ENCODE measurements around the gene ZFP90. TPM values are rescaled to one million over a fixed set of nuclear protein-coding genes. Genes with fewer than 3 reads are reported as not detected.

ZFP90 gene
- total RNA-seq, 1 donor from 2014 or later: 19.3 TPM

- H3K4me3 ChIP-seq (ENCODE audit: low read length in 3 of 3): peak overlapping the region; percentile 2 to 24 (median 17)
- H3K9me3 ChIP-seq (ENCODE audit: control insufficient read depth in 3 of 3, low read length in 3 of 3): peaks cover 51 to 73% (median 54%) of the 10 kb centered on the region in 3 donors
- no peak overlapping the region for H3K9ac ChIP-seq (ENCODE audit: low read depth in 1 of 3, low read length in 3 of 3)
- no peak overlapping the region for H3K27ac ChIP-seq (ENCODE audit: low read depth, low read length)
- H3K4me1 ChIP-seq (ENCODE audit: control insufficient read depth in 3 of 3, insufficient read depth in 3 of 3, low read length in 3 of 3): no peaks in the 10 kb centered on the region
- H3K27me3 ChIP-seq (ENCODE audit: control insufficient read depth in 3 of 3, insufficient read depth in 3 of 3, low read length in 3 of 3): no peaks in the 10 kb centered on the region
- peaks cover 36 to 45% (median 43%) of the 10 kb centered on the region in 3 donors for H3K36me3 ChIP-seq (ENCODE audit: control insufficient read depth in 3 of 3, insufficient read depth in 3 of 3, low read length in 3 of 3)
These were observed 25.4 kb downstream of the ZFP90 start for GRCh38 chr16:68564382-68564985.

GRCh38 chr16:68574479-68574878 lies 35.4 kb downstream of the ZFP90 start:
- H3K4me1 ChIP-seq (ENCODE audit: control insufficient read depth in 3 of 3, insufficient read depth in 3 of 3, low read length in 3 of 3): no peaks in the 10 kb centered on the region
- no peak overlapping the region for H3K27ac ChIP-seq (ENCODE audit: low read depth, low read length)
- peaks cover 4 to 23% (median 21%) of the 10 kb centered on the region in 3 donors for H3K36me3 ChIP-seq (ENCODE audit: control insufficient read depth in 3 of 3, insufficient read depth in 3 of 3, low read length in 3 of 3)
- no peak overlapping the region for H3K9ac ChIP-seq (ENCODE audit: low read depth in 1 of 3, low read length in 3 of 3)
- H3K4me3 ChIP-seq (ENCODE audit: low read length in 3 of 3): no peak overlapping the region
- H3K27me3 ChIP-seq (ENCODE audit: control insufficient read depth in 3 of 3, insufficient read depth in 3 of 3, low read length in 3 of 3): no peaks in the 10 kb centered on the region
- peaks cover 30 to 45% (median 45%) of the 10 kb centered on the region in 3 donors for H3K9me3 ChIP-seq (ENCODE audit: control insufficient read depth in 3 of 3, low read length in 3 of 3)

- Histone ChIP-seq H3K9ac (ENCODE audit: low read depth in 1 of 3, low read length in 3 of 3) (no peak overlapping the region), H3K27ac (ENCODE audit: low read depth, low read length) (no peak overlapping the region), H3K9me3 (ENCODE audit: control insufficient read depth in 3 of 3, low read length in 3 of 3) (peaks cover 28 to 42% (median 42%) of the 10 kb centered on the region in 3 donors), H3K4me1 (ENCODE audit: control insufficient read depth in 3 of 3, insufficient read depth in 3 of 3, low read length in 3 of 3) (no peaks in the 10 kb centered on the region), H3K36me3 (ENCODE audit: control insufficient read depth in 3 of 3, insufficient read depth in 3 of 3, low read length in 3 of 3) (peaks cover 4 to 23% (median 21%) of the 10 kb centered on the region in 3 donors), H3K4me3 (ENCODE audit: low read length in 3 of 3) (no peak overlapping the region), H3K27me3 (ENCODE audit: control insufficient read depth in 3 of 3, insufficient read depth in 3 of 3, low read length in 3 of 3) (no peaks in the 10 kb centered on the region)
These were observed 36.0 kb downstream of the ZFP90 start for GRCh38 chr16:68575082-68575481.

- Histone ChIP-seq H3K4me1 (ENCODE audit: control insufficient read depth in 3 of 3, insufficient read depth in 3 of 3, low read length in 3 of 3) (no peaks in the 10 kb centered on the region), H3K9me3 (ENCODE audit: control insufficient read depth in 3 of 3, low read length in 3 of 3) (peaks cover 22 to 29% (median 28%) of the 10 kb centered on the region in 3 donors)
These were observed 38.3 kb downstream of the ZFP90 start for GRCh38 chr16:68577352-68577853.

GRCh38 chr16:68590201-68590994 lies 51.3 kb downstream of the ZFP90 start:
- no peaks in the 10 kb centered on the region for H3K4me1 ChIP-seq (ENCODE audit: control insufficient read depth in 3 of 3, insufficient read depth in 3 of 3, low read length in 3 of 3)
- no peak overlapping the region for H3K4me3 ChIP-seq (ENCODE audit: low read length in 3 of 3)
- H3K27ac ChIP-seq (ENCODE audit: low read depth, low read length): no peak overlapping the region
- no peak overlapping the region for H3K9ac ChIP-seq (ENCODE audit: low read depth in 1 of 3, low read length in 3 of 3)
- H3K9me3 ChIP-seq (ENCODE audit: control insufficient read depth in 3 of 3, low read length in 3 of 3): no peaks in the 10 kb centered on the region
- H3K36me3 ChIP-seq (ENCODE audit: control insufficient read depth in 3 of 3, insufficient read depth in 3 of 3, low read length in 3 of 3): no peaks in the 10 kb centered on the region
- H3K27me3 ChIP-seq (ENCODE audit: control insufficient read depth in 3 of 3, insufficient read depth in 3 of 3, low read length in 3 of 3): no peaks in the 10 kb centered on the region

More at GRCh38 chr16:68577352-68577853, 38.3 kb downstream of the ZFP90 start:
- no peak overlapping the region for H3K9ac ChIP-seq (ENCODE audit: low read depth in 1 of 3, low read length in 3 of 3)
- no peak overlapping the region for H3K4me3 ChIP-seq (ENCODE audit: low read length in 3 of 3)
- no peaks in the 10 kb centered on the region for H3K27me3 ChIP-seq (ENCODE audit: control insufficient read depth in 3 of 3, insufficient read depth in 3 of 3, low read length in 3 of 3)
- peaks cover 4 to 24% (median 23%) of the 10 kb centered on the region in 3 donors for H3K36me3 ChIP-seq (ENCODE audit: control insufficient read depth in 3 of 3, insufficient read depth in 3 of 3, low read length in 3 of 3)
- H3K27ac ChIP-seq (ENCODE audit: low read depth, low read length): no peak overlapping the region

- Histone ChIP-seq H3K4me1 (ENCODE audit: control insufficient read depth in 3 of 3, insufficient read depth in 3 of 3, low read length in 3 of 3) (no peaks in the 10 kb centered on the region), H3K27ac (ENCODE audit: low read depth, low read length) (no peak overlapping the region), H3K9ac (ENCODE audit: low read depth in 1 of 3, low read length in 3 of 3) (no peak overlapping the region), H3K27me3 (ENCODE audit: control insufficient read depth in 3 of 3, insufficient read depth in 3 of 3, low read length in 3 of 3) (no peaks in the 10 kb centered on the region), H3K36me3 (ENCODE audit: control insufficient read depth in 3 of 3, insufficient read depth in 3 of 3, low read length in 3 of 3) (no peaks in the 10 kb centered on the region), H3K9me3 (ENCODE audit: control insufficient read depth in 3 of 3, low read length in 3 of 3) (no peaks in the 10 kb centered on the region), H3K4me3 (ENCODE audit: low read length in 3 of 3) (no peak overlapping the region)
These were observed 53.6 kb downstream of the ZFP90 start for GRCh38 chr16:68592466-68593337.

GRCh38 chr16:68596266-68596665 lies 57.2 kb downstream of the ZFP90 start:
- Histone ChIP-seq H3K9ac (ENCODE audit: low read depth in 1 of 3, low read length in 3 of 3) (no peak overlapping the region), H3K36me3 (ENCODE audit: control insufficient read depth in 3 of 3, insufficient read depth in 3 of 3, low read length in 3 of 3) (no peaks in the 10 kb centered on the region), H3K27ac (ENCODE audit: low read depth, low read length) (no peak overlapping the region), H3K27me3 (ENCODE audit: control insufficient read depth in 3 of 3, insufficient read depth in 3 of 3, low read length in 3 of 3) (no peaks in the 10 kb centered on the region), H3K4me1 (ENCODE audit: control insufficient read depth in 3 of 3, insufficient read depth in 3 of 3, low read length in 3 of 3) (no peaks in the 10 kb centered on the region), H3K4me3 (ENCODE audit: low read length in 3 of 3) (no peak overlapping the region), H3K9me3 (ENCODE audit: control insufficient read depth in 3 of 3, low read length in 3 of 3) (no peaks in the 10 kb centered on the region)

GRCh38 chr16:68599586-68599985 lies 60.5 kb downstream of the ZFP90 start:
- no peaks in the 10 kb centered on the region for H3K9me3 ChIP-seq (ENCODE audit: control insufficient read depth in 3 of 3, low read length in 3 of 3)
- H3K27ac ChIP-seq (ENCODE audit: low read depth, low read length): no peak overlapping the region
- H3K9ac ChIP-seq (ENCODE audit: low read depth in 1 of 3, low read length in 3 of 3): no peak overlapping the region
- no peaks in the 10 kb centered on the region for H3K27me3 ChIP-seq (ENCODE audit: control insufficient read depth in 3 of 3, insufficient read depth in 3 of 3, low read length in 3 of 3)
- H3K4me3 ChIP-seq (ENCODE audit: low read length in 3 of 3): no peak overlapping the region
- no peaks in the 10 kb centered on the region for H3K36me3 ChIP-seq (ENCODE audit: control insufficient read depth in 3 of 3, insufficient read depth in 3 of 3, low read length in 3 of 3)
- H3K4me1 ChIP-seq (ENCODE audit: control insufficient read depth in 3 of 3, insufficient read depth in 3 of 3, low read length in 3 of 3): no peaks in the 10 kb centered on the region

GRCh38 chr16:68605746-68606145 lies 66.7 kb downstream of the ZFP90 start:
- Histone ChIP-seq H3K27me3 (ENCODE audit: control insufficient read depth in 3 of 3, insufficient read depth in 3 of 3, low read length in 3 of 3) (no peaks in the 10 kb centered on the region), H3K9me3 (ENCODE audit: control insufficient read depth in 3 of 3, low read length in 3 of 3) (no peaks in the 10 kb centered on the region), H3K4me1 (ENCODE audit: control insufficient read depth in 3 of 3, insufficient read depth in 3 of 3, low read length in 3 of 3) (no peaks in the 10 kb centered on the region), H3K9ac (ENCODE audit: low read depth in 1 of 3, low read length in 3 of 3) (no peak overlapping the region), H3K4me3 (ENCODE audit: low read length in 3 of 3) (no peak overlapping the region), H3K36me3 (ENCODE audit: control insufficient read depth in 3 of 3, insufficient read depth in 3 of 3, low read length in 3 of 3) (no peaks in the 10 kb centered on the region), H3K27ac (ENCODE audit: low read depth, low read length) (no peak overlapping the region)
